B cell (primary cell): ENCODE results near the gene STK17B. TPM values are rescaled to one million over a fixed set of nuclear protein-coding genes. Genes with fewer than 3 reads are reported as not detected.
A peak's percentile ranks its signal among the peaks of the same experiment; 100 is the strongest.

Experiments used
- ATAC-seq: fragments of 200-7000 bp; cut with Tn5 transposase; one replicate; pipeline ENCODE4 v1.10.0; 2021; ENCODE audit warnings: low read depth, mild to moderate bottlenecking, moderate number of reproducible peaks, moderate library complexity
- CTCF ChIA-PET: fragments of 350-600 bp; sonication (Branson Sonifier 250); formaldehyde crosslinking; loops from one replicate; lab custom pipeline; 2021; ENCODE audit warnings: antibody characterized with exemption, inconsistent platforms; lab: Charles Lee
- POLR2A ChIA-PET: fragments of 350-600 bp; sonication (Branson Sonifier 250); formaldehyde crosslinking; loops from one replicate; lab custom pipeline; 2021; ENCODE audit warnings: antibody characterized with exemption; lab: Charles Lee
- DNase-seq: peaks from one replicate; pipeline ENCODE4 v3.0.0; 2013
- H2AFZ ChIP-seq: 2 replicates; pipeline ENCODE4 v1.6.1; 2012; ENCODE audit warnings: mild to moderate bottlenecking, low read depth, low read length; ENCODE audit not compliant: insufficient read depth, poor library complexity, severe bottlenecking
- H3K27ac ChIP-seq, 2 donors: 1 replicate in 1 of 2; 2 replicates in 1 of 2; pipeline ENCODE4 v1.5.1; 2012 to 2013; ENCODE audit warnings: low read length in 2 of 2, mild to moderate bottlenecking in 2 of 2, moderate library complexity in 1 of 2
- H3K27me3 ChIP-seq, 4 experiments: fragments of 200-600 bp in 1 of 4; sonication (generic) in 1 of 4; replicated peaks in 1 of 4; 1 replicate in 2 of 4; 2 replicates in 2 of 4; pipeline versions ENCODE4 v1.6.1 to v1.7.0; 2013 to 2016; ENCODE audit warnings: low read length in 3 of 4, mild to moderate bottlenecking in 2 of 4, mixed read lengths in 1 of 4, moderate library complexity in 1 of 4; ENCODE audit not compliant: insufficient read depth in 4 of 4, control insufficient read depth in 3 of 4; ENCODE audit errors: control extremely low read depth in 1 of 4
- H3K36me3 ChIP-seq, 2 experiments: replicated peaks in 1 of 2; 1 replicate in 1 of 2; 2 replicates in 1 of 2; pipeline versions ENCODE4 v1.6.1 to v1.7.1; 2013; ENCODE audit warnings: low read length in 1 of 2; ENCODE audit not compliant: insufficient read depth in 2 of 2, control insufficient read depth in 1 of 2; ENCODE audit errors: control extremely low read depth in 1 of 2, extremely low read depth in 1 of 2
- H3K4me1 ChIP-seq, 2 donors: fragments of 200-600 bp in 1 of 2; sonication (generic) in 1 of 2; 1 replicate in 1 of 2; 2 replicates in 1 of 2; pipeline versions ENCODE4 v1.5.1 to v1.6.1; 2013 to 2017; ENCODE audit warnings: low read length in 2 of 2; ENCODE audit not compliant: control insufficient read depth in 2 of 2, insufficient read depth in 2 of 2
- H3K4me2 ChIP-seq: replicated peaks from 2 replicates; pipeline ENCODE3; 2012; ENCODE audit warnings: mild to moderate bottlenecking, low read depth, low read length; ENCODE audit not compliant: poor library complexity, severe bottlenecking
- H3K4me3 ChIP-seq, 5 experiments: fragments of 200-600 bp in 1 of 5; sonication (generic) in 1 of 5; 1 replicate in 3 of 5; 2 replicates in 2 of 5; pipeline versions ENCODE4 v1.5.1 to v1.7.0; 2011 to 2016; ENCODE audit warnings: low read length in 4 of 5, mild to moderate bottlenecking in 4 of 5, low read depth in 2 of 5, control low read depth in 1 of 5, moderate library complexity in 1 of 5; ENCODE audit not compliant: insufficient read depth in 1 of 5; ENCODE audit errors: control extremely low read depth in 1 of 5, extremely low read depth in 1 of 5
- H3K79me2 ChIP-seq: fragments of 200-600 bp; sonication (generic); one replicate; pipeline ENCODE4 v1.6.0; 2016; ENCODE audit warnings: low read length; ENCODE audit not compliant: control insufficient read depth, insufficient read depth
- H3K9ac ChIP-seq: fragments of 200-600 bp; sonication (generic); 2 replicates; pipeline ENCODE4 v1.6.1; 2017; ENCODE audit warnings: mild to moderate bottlenecking, low read length, moderate library complexity
- H3K9me3 ChIP-seq, 3 donors: one replicate each; pipeline versions ENCODE4 v1.6.1 to v1.7.1; 2013; ENCODE audit warnings: low read length in 2 of 3; ENCODE audit not compliant: control insufficient read depth in 2 of 3, insufficient read depth in 1 of 3; ENCODE audit errors: control extremely low read depth in 1 of 3
- H4K20me1 ChIP-seq: 2 replicates; pipeline ENCODE4 v1.6.0; 2012; ENCODE audit warnings: mild to moderate bottlenecking, low read length; ENCODE audit not compliant: insufficient read depth, control insufficient read depth, poor library complexity, severe bottlenecking
- H3K27ac Mint-ChIP-seq: one replicate; pipeline ENCODE4 v1.8.0; 2021; ENCODE audit warnings: mixed read lengths
- H3K27me3 Mint-ChIP-seq: one replicate; pipeline ENCODE4 v1.8.0; 2021; ENCODE audit warnings: mixed read lengths
- H3K4me1 Mint-ChIP-seq: one replicate; pipeline ENCODE4 v1.8.0; 2021; ENCODE audit warnings: mixed read lengths
- H3K4me3 Mint-ChIP-seq: one replicate; pipeline ENCODE4 v1.8.0; 2021; ENCODE audit warnings: mixed read lengths
- H3K9me3 Mint-ChIP-seq: one replicate; pipeline ENCODE4 v1.8.0; 2022; ENCODE audit warnings: mixed read lengths; ENCODE audit not compliant: insufficient read depth
- EZH2 ChIP-seq: IDR thresholded peaks from 2 replicates; pipeline ENCODE4 v1.6.1; 2012; ENCODE audit warnings: borderline replicate concordance, low read depth, mild to moderate bottlenecking, moderate library complexity, low read length; ENCODE audit not compliant: insufficient read depth, poor library complexity, severe bottlenecking
- WGBS: methylation state at CpG from one replicate; pipeline ENCODE4 v1.1.5; 2013; ENCODE audit warnings: missing lambda C conversion rate; ENCODE audit not compliant: insufficient coverage; 5-methylcytosine and 5-hydroxymethylcytosine counted together
- intact Hi-C: fragments of 100-400 bp; cut with micrococcal nuclease; formaldehyde crosslinking; loops from one replicate; pipeline ENCODE4 v1.10.0; 2022
- polyA plus RNA-seq: library from polyadenylated mRNA; depleted of rRNA; stranded (reverse); fragments of >200 nt; gene quantifications from 2 replicates; pipeline ENCODE4 v1.2.3, GENCODE V29; 2012
- total RNA-seq, 2 donors: library from RNA; stranded (reverse); fragments of 120-200 nt in 1 of 2; gene quantifications; 1 replicate in 1 of 2; 2 replicates in 1 of 2; pipeline versions ENCODE4 v1.2.3 to v1.2.4, GENCODE V29; 2013 to 2022
- TF ChIP-seq, protein P1 (sequence below): fragments of 200-600 bp; IDR thresholded peaks from one replicate; pipeline ENCODE4 v1.8.0; 2022; ENCODE audit warnings: antibody characterized with exemption, mild to moderate bottlenecking

The STK17B gene
- total and polyA plus RNA-seq, 2 donors (not counting 1 experiment from before 2014, with no cell fraction given): 120 to 249 TPM

DNA sequence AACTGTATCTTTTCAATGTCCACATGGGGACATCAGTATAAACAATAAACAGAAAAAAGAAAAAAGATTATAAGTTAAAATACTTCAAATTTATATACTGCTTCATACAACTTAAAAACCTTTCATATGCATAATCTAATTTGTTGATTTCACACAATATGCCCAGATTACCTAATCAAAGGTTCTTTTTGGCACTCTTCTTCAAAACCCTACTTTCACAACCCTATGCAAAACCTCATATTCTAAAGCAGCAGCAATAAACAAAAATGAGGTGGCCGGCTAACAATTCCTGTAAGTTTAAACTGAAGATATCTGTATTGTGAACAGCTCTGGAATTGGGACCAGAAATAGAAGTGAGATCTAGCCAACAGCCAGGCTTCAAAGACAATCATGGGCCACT, 28.6 kb downstream of the STK17B start:
- Histone ChIP-seq H3K4me1 (peaks cover 18 to 26% of the 10 kb centered on the region in 2 donors), H3K27me3 (no peaks in the 10 kb centered on the region), H3K9ac (no peak overlapping the region), H3K27ac (peak overlapping the region in 1 of 2 donors; percentile 58), H4K20me1 (peaks cover 70% of the 10 kb centered on the region), H3K9me3 (peaks cover 0 to 4% (median 2%) of the 10 kb centered on the region in 3 donors), H3K4me2 (no peak overlapping the region), H2AFZ (no peak overlapping the region), H3K4me3 (no peak overlapping the region), H3K79me2 (peaks cover 80% of the 10 kb centered on the region), H3K36me3 (peaks cover 42 to 89% of the 10 kb centered on the region in 2 experiments)
- TF ChIP-seq EZH2: no peak
- TF ChIP-seq, protein P1, sequence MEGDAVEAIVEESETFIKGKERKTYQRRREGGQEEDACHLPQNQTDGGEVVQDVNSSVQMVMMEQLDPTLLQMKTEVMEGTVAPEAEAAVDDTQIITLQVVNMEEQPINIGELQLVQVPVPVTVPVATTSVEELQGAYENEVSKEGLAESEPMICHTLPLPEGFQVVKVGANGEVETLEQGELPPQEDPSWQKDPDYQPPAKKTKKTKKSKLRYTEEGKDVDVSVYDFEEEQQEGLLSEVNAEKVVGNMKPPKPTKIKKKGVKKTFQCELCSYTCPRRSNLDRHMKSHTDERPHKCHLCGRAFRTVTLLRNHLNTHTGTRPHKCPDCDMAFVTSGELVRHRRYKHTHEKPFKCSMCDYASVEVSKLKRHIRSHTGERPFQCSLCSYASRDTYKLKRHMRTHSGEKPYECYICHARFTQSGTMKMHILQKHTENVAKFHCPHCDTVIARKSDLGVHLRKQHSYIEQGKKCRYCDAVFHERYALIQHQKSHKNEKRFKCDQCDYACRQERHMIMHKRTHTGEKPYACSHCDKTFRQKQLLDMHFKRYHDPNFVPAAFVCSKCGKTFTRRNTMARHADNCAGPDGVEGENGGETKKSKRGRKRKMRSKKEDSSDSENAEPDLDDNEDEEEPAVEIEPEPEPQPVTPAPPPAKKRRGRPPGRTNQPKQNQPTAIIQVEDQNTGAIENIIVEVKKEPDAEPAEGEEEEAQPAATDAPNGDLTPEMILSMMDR: no peak
- H3K27ac Mint-ChIP-seq: peak overlapping the region; percentile 28
- no peak overlapping the region for H3K4me3 Mint-ChIP-seq
- no CpG with 5 or more reads among the region's 1 CpG for WGBS
- POLR2A ChIA-PET: no interaction called here
- DNase-seq (no peak), ATAC-seq (no peak)
- H3K27me3 Mint-ChIP-seq: no peaks in the 10 kb centered on the region
- H3K9me3 Mint-ChIP-seq: no peaks in the 10 kb centered on the region
- intact Hi-C loops: no loop called here
- CTCF ChIA-PET: interaction anchor here (1.5 to 2.5 kb wide), 2 partner anchors 64 to 134 kb away, joined by 4 to 12 read pairs; no protein-coding TSS in a partner anchor
- peaks cover 35% of the 10 kb centered on the region for H3K4me1 Mint-ChIP-seq

GRCh38 chr2:196140213-196140612, 31.2 kb downstream of the STK17B start:
- peaks cover 40 to 93% of the 10 kb centered on the region in 2 experiments for H3K36me3 ChIP-seq
- peak overlapping the region; percentile 15 for H3K27ac Mint-ChIP-seq
- H3K4me1 Mint-ChIP-seq: peaks cover 19% of the 10 kb centered on the region
- H3K4me2 ChIP-seq: no peak overlapping the region
- ATAC-seq: no peak
- peaks cover 53% of the 10 kb centered on the region for H4K20me1 ChIP-seq
- H3K27me3 ChIP-seq: no peaks in the 10 kb centered on the region
- H3K79me2 ChIP-seq: peaks cover 56% of the 10 kb centered on the region
- TF ChIP-seq, protein P1: no peak
- TF ChIP-seq EZH2: no peak
- no peak overlapping the region for H2AFZ ChIP-seq
- CTCF ChIA-PET: interaction anchor here (0.7 to 2.5 kb wide), 3 partner anchors 51 to 62 kb away, joined by 3 to 7 read pairs (median 7); no protein-coding TSS in a partner anchor
- H3K9me3 ChIP-seq: peaks cover 2 to 8% (median 4%) of the 10 kb centered on the region in 3 donors
- POLR2A ChIA-PET: interaction anchor here (0.7 to 1.2 kb wide), 6 partner anchors 10 to 136 kb away, joined by 3 to 19 read pairs (median 4); no protein-coding TSS in a partner anchor
- H3K9ac ChIP-seq: no peak overlapping the region
- DNase-seq: no peak
- H3K9me3 Mint-ChIP-seq: peaks cover 4% of the 10 kb centered on the region
- no peak overlapping the region for H3K4me3 ChIP-seq
- H3K4me3 Mint-ChIP-seq: no peak overlapping the region
- intact Hi-C loops: no loop called here
- H3K27ac ChIP-seq: peak overlapping the region in 1 of 2 donors; percentile 62
- H3K4me1 ChIP-seq: peaks cover 12 to 15% of the 10 kb centered on the region in 2 donors
- H3K27me3 Mint-ChIP-seq: no peaks in the 10 kb centered on the region
